SK-N-SH (cell line): Measurements from ENCODE around the gene ME3. TPM values are rescaled to one million over a fixed set of nuclear protein-coding genes. Genes with fewer than 3 reads are reported as not detected.

ENCODE experiments used
- CTCF ChIA-PET: fragments of 300-600, 350-600 bp; formaldehyde crosslinking; extraction: SDS; loops from one replicate; lab custom pipeline; 2021; lab: Yijun Ruan, JAX
- POLR2A ChIA-PET: fragments of 350-600 bp; sonication (Branson Sonifier 250); formaldehyde crosslinking; extraction: SDS; loops from one replicate; lab custom pipeline; 2020; ENCODE audit warnings: antibody characterized with exemption, inconsistent platforms; lab: Yijun Ruan, JAX
- DNase-seq: peaks from one replicate; pipeline ENCODE4 v3.0.0; 2012
- H2AFZ ChIP-seq: fragments of 200-600 bp; sonication (generic); 2 replicates; pipeline ENCODE4 v1.8.1; 2016; ENCODE audit warnings: antibody characterized with exemption, mild to moderate bottlenecking, low read depth
- H3F3A ChIP-seq: fragments of 200-600 bp; sonication (generic); replicated peaks from 2 replicates; pipeline ENCODE3; 2016; ENCODE audit warnings: antibody characterized with exemption, mild to moderate bottlenecking; ENCODE audit not compliant: insufficient read depth
- H3K27ac ChIP-seq, 2 experiments: fragments of 200-500 bp in 1 of 2; fragments of 200-600 bp in 1 of 2; sonication (Bioruptor generic) in 1 of 2; sonication (generic), shearing (Covaris generic) in 1 of 2; 2 replicates each; pipeline versions ENCODE4 v1.5.1 to v1.6.1; 2014 to 2016; ENCODE audit warnings: low read depth in 2 of 2, inconsistent platforms in 1 of 2, low read length in 1 of 2, mild to moderate bottlenecking in 1 of 2, mixed read lengths in 1 of 2
- H3K27me3 ChIP-seq: fragments of 200-600 bp; sonication (generic), shearing (Covaris generic); 2 replicates; pipeline ENCODE4 v1.6.1; 2016; ENCODE audit warnings: mixed run types; ENCODE audit not compliant: insufficient read depth
- H3K36me3 ChIP-seq, 2 experiments: fragments of 200-500 bp in 1 of 2; fragments of 200-600 bp in 1 of 2; sonication (Bioruptor generic) in 1 of 2; sonication (generic) in 1 of 2; replicated peaks in 1 of 2; 2 replicates each; pipeline versions ENCODE3 to v1.5.1; 2014 to 2016; ENCODE audit warnings: low read length in 1 of 2, mild to moderate bottlenecking in 1 of 2; ENCODE audit not compliant: insufficient read depth in 2 of 2, control insufficient read depth in 1 of 2
- H3K4me1 ChIP-seq, 2 experiments: fragments of 200-500 bp in 1 of 2; fragments of 200-600 bp in 1 of 2; sonication (Bioruptor generic) in 1 of 2; sonication (generic), shearing (Covaris generic) in 1 of 2; 2 replicates each; pipeline versions ENCODE4 v1.5.1 to v1.6.1; 2014 to 2016; ENCODE audit warnings: low read depth in 1 of 2, low read length in 1 of 2, mixed run types in 1 of 2; ENCODE audit not compliant: insufficient read depth in 2 of 2, control insufficient read depth in 1 of 2
- H3K4me2 ChIP-seq: fragments of 200-600 bp; sonication (generic), shearing (Covaris generic); 2 replicates; pipeline ENCODE4 v1.6.1; 2017; ENCODE audit warnings: mixed run types
- H3K4me3 ChIP-seq, 2 experiments: fragments of 200-500 bp in 1 of 2; fragments of 200-600 bp in 1 of 2; sonication (Bioruptor generic) in 1 of 2; sonication (generic), shearing (Covaris generic) in 1 of 2; 2 replicates each; pipeline versions ENCODE4 v1.5.1 to v1.8.1; 2014 to 2016; ENCODE audit warnings: low read depth in 2 of 2, inconsistent platforms in 1 of 2, low read length in 1 of 2, mild to moderate bottlenecking in 1 of 2, mixed read lengths in 1 of 2, moderate library complexity in 1 of 2
- H3K79me2 ChIP-seq: fragments of 200-600 bp; sonication (generic); 2 replicates; pipeline ENCODE4 v1.8.1; 2017; ENCODE audit warnings: mild to moderate bottlenecking; ENCODE audit not compliant: insufficient read depth
- H3K9ac ChIP-seq: fragments of 200-600 bp; sonication (generic); 2 replicates; pipeline ENCODE4 v1.6.1; 2017; ENCODE audit warnings: mixed run types
- H3K9me2 ChIP-seq: fragments of 200-600 bp; sonication (generic); 2 replicates; pipeline ENCODE4 v1.6.1; 2017; ENCODE audit warnings: mixed run types
- H3K9me3 ChIP-seq: fragments of 200-600 bp; sonication (generic); 2 replicates; pipeline ENCODE4 v1.6.1; 2017; ENCODE audit warnings: mixed run types, mild to moderate bottlenecking, moderate library complexity
- H4K20me1 ChIP-seq: fragments of 200-600 bp; sonication (generic); 2 replicates; pipeline ENCODE4 v1.6.1; 2017; ENCODE audit warnings: mild to moderate bottlenecking, mixed run types; ENCODE audit not compliant: insufficient read depth
- ELF1 ChIP-seq: IDR thresholded peaks from 2 replicates; pipeline ENCODE4 v1.4.0; 2012
- EP300 ChIP-seq, 2 experiments: IDR thresholded peaks; 2 replicates each; pipeline versions ENCODE4 v1.4.0 to v1.6.1; 2012; ENCODE audit warnings: borderline replicate concordance in 1 of 2, low read depth in 1 of 2, low read length in 1 of 2
- MXI1 ChIP-seq: IDR thresholded peaks from 2 replicates; pipeline ENCODE4 v1.6.1; 2012; ENCODE audit warnings: mild to moderate bottlenecking, low read depth, low read length, improper control_type of control experiment
- NFIC ChIP-seq: IDR thresholded peaks from 2 replicates; pipeline ENCODE4 v1.4.0; 2012; ENCODE audit warnings: borderline replicate concordance
- POLR2AphosphoS5 ChIP-seq: IDR thresholded peaks from 2 replicates; pipeline ENCODE4 v1.6.1; 2012; ENCODE audit warnings: low read depth, low read length
- RFX5 ChIP-seq: IDR thresholded peaks from 2 replicates; pipeline ENCODE4 v1.6.1; 2012; ENCODE audit warnings: mild to moderate bottlenecking, improper control_type of control experiment, low read length
- SMC3 ChIP-seq: IDR thresholded peaks from 2 replicates; pipeline ENCODE4 v1.6.1; 2012; ENCODE audit warnings: low read depth, low read length, improper control_type of control experiment
- TAF1 ChIP-seq: IDR thresholded peaks from 2 replicates; pipeline ENCODE4 v1.6.1; 2012; ENCODE audit warnings: low read depth, mild to moderate bottlenecking, low read length, moderate library complexity, borderline replicate concordance
- TEAD4 ChIP-seq: IDR thresholded peaks from 2 replicates; pipeline ENCODE4 v1.4.0; 2012; ENCODE audit warnings: mild to moderate bottlenecking, borderline replicate concordance; ENCODE audit not compliant: insufficient read depth
- WGBS: methylation state at CpG from one replicate; pipeline ENCODE4 v1.1.6; 2017; ENCODE audit warnings: low lambda C conversion rate; 5-methylcytosine and 5-hydroxymethylcytosine counted together
- polyA plus RNA-seq, 3 experiments: library from polyadenylated mRNA; depleted of rRNA; stranded (reverse); fragments of >200 nt; gene quantifications; 2 replicates each; pipeline ENCODE4 v1.2.3, GENCODE V29; 2012
- TF ChIP-seq, protein P1 (sequence below): IDR thresholded peaks from 2 replicates; pipeline ENCODE4 v1.4.0; 2012; ENCODE audit warnings: low read depth, borderline replicate concordance
- TF ChIP-seq, protein P2 (sequence below): IDR thresholded peaks from 2 replicates; pipeline ENCODE4 v1.4.0; 2012; ENCODE audit warnings: low read depth, borderline replicate concordance
- TF ChIP-seq, protein P3 (sequence below): fragments of 150-350 bp; IDR thresholded peaks from 2 replicates; pipeline ENCODE4 v1.6.1; 2017; ENCODE audit warnings: antibody characterized with exemption, low read length, low read depth, borderline replicate concordance

Gene ME3
- polyA plus RNA-seq, 1 of the 3 experiments (the other 2 are of a cell fraction), result 22.0 TPM

DNA sequence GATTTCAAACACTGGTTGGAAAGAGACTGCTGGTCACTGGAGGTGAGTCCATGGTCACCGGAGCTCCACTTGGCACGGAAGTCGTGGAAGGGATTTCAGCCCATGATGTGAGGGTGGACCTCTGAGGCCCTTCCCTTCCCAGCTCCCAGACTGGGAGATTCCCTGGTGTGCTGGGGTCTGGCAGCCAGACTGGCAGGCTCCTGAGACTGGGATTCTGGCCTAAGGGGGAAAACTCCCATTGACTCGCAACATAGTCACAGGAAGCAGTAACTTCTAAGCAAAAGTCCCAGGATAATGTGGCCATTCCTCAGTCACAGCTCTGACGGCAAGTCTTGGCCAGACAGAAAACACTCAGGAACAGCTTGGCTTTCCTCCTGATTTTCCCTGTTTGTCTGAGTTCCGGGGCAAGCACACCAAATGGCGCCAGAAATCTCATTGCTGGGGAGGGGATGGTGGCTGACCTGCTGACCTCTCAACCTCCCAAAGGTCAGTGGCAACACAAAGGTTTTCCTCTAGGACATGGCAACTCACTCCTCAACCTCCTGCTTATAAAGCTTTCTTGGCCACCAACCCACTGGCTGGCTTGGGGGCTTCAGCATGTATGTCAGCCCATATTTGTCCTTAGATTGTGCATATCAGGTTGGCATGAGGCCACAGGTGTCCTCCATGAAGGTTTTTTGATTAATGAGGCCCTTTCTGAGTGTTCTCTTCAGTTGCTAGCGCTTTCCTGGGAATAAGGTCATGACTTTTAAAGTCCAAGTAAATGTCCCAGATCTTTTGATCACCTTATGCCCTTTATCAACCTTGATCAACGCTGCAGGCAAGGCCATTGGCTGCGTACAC lies 198.2 kb downstream of the ME3 start:
- POLR2A ChIA-PET, result no interaction called here
- H3K27me3 ChIP-seq, result no peaks in the 10 kb centered on the region
- CTCF ChIA-PET, result interaction anchor here (1.3 kb wide), 1 partner anchor 318 kb away, joined by 3 read pairs; no protein-coding TSS in a partner anchor
- H3K36me3 ChIP-seq, result peaks cover 0 to 8% of the 10 kb centered on the region in 2 experiments
- H3K4me1 ChIP-seq, result peaks cover 0 to 2% of the 10 kb centered on the region in 2 experiments; a peak in 1 of 4 replicates
- TF ChIP-seq TEAD4 (no peak), TAF1 (no peak), EP300 (IDR thresholded peaks at IDR 0.05; ENCODE audit: borderline replicate concordance in 1 of 2, low read depth in 1 of 2, low read length in 1 of 2) (peak in 1 of 2 experiments; percentile 41; a peak in 1 of 4 replicates), NFIC (peak; percentile 31; the same call in 1 of the 2 replicates), MXI1 (no peak), POLR2AphosphoS5 (no peak), ELF1 (no peak), SMC3 (no peak), RFX5 (no peak)
- TF ChIP-seq, protein P1, sequence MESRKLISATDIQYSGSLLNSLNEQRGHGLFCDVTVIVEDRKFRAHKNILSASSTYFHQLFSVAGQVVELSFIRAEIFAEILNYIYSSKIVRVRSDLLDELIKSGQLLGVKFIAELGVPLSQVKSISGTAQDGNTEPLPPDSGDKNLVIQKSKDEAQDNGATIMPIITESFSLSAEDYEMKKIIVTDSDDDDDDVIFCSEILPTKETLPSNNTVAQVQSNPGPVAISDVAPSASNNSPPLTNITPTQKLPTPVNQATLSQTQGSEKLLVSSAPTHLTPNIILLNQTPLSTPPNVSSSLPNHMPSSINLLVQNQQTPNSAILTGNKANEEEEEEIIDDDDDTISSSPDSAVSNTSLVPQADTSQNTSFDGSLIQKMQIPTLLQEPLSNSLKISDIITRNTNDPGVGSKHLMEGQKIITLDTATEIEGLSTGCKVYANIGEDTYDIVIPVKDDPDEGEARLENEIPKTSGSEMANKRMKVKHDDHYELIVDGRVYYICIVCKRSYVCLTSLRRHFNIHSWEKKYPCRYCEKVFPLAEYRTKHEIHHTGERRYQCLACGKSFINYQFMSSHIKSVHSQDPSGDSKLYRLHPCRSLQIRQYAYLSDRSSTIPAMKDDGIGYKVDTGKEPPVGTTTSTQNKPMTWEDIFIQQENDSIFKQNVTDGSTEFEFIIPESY, result no peak
- TF ChIP-seq, protein P2, sequence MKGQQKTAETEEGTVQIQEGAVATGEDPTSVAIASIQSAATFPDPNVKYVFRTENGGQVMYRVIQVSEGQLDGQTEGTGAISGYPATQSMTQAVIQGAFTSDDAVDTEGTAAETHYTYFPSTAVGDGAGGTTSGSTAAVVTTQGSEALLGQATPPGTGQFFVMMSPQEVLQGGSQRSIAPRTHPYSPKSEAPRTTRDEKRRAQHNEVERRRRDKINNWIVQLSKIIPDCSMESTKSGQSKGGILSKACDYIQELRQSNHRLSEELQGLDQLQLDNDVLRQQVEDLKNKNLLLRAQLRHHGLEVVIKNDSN, result no peak
- TF ChIP-seq, protein P3, sequence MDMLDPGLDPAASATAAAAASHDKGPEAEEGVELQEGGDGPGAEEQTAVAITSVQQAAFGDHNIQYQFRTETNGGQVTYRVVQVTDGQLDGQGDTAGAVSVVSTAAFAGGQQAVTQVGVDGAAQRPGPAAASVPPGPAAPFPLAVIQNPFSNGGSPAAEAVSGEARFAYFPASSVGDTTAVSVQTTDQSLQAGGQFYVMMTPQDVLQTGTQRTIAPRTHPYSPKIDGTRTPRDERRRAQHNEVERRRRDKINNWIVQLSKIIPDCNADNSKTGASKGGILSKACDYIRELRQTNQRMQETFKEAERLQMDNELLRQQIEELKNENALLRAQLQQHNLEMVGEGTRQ, result no peak
- TF ChIP-seq, all 33 proteins: peak for 2
- no peaks in the 10 kb centered on the region for H3K9me3 ChIP-seq
- H2AFZ ChIP-seq, result no peak overlapping the region; the same call in 1 of the 2 replicates
- H3K9ac ChIP-seq, result peak overlapping the region; percentile 19; the same call in 1 of the 2 replicates
- H3K9me2 ChIP-seq, result no peaks in the 10 kb centered on the region
- peak overlapping the region in 1 of 2 experiments; percentile 62; a peak in 2 of 4 replicates for H3K27ac ChIP-seq
- peaks cover 7% of the 10 kb centered on the region for H3F3A ChIP-seq
- no peak overlapping the region for H3K4me2 ChIP-seq
- no peaks in the 10 kb centered on the region for H3K79me2 ChIP-seq
- H4K20me1 ChIP-seq, result no peaks in the 10 kb centered on the region
- 70% methylated on average over 8 of the region's 10 CpGs for WGBS
- H3K4me3 ChIP-seq, result no peak overlapping the region
- no peak for DNase-seq
